Measurements from ENCODE around the gene KCNQ4. TPM values are rescaled to one million over a fixed set of nuclear protein-coding genes. Genes with fewer than 3 reads are reported as not detected.
A peak's percentile ranks its signal among the peaks of the same experiment; 100 is the strongest.

The KCNQ4 gene
- total RNA-seq, 4 donors from 2014 or later: 1.1 to 3.8 (median 1.5) TPM

DNA sequence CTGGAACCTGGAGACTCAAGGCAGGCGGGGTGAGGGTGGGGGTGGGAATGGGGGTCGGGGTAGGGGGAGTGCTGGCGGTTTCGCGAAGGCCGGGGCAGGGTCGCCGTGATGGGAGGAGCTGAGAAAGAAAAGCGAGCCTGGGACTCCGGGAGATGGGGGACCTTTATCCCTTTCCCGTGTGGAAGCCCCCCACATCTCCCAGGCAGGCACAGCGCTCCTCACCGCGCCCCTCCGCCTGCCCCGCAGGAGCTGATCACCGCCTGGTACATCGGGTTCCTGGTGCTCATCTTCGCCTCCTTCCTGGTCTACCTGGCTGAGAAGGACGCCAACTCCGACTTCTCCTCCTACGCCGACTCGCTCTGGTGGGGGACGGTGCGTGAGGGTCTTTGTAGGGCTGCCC lies 35.5 kb downstream of the KCNQ4 start:
- DNase-seq (ENCODE audit: low spot score in 2 of 2): no peak
- H3K4me1 ChIP-seq: peaks cover 11% of the 10 kb centered on the region
- no peak for TF ChIP-seq POLR2A (IDR thresholded peaks at IDR 0.05)
- TF ChIP-seq POLR2AphosphoS5 (IDR thresholded peaks at IDR 0.05): no peak
- TF ChIP-seq, protein P1, sequence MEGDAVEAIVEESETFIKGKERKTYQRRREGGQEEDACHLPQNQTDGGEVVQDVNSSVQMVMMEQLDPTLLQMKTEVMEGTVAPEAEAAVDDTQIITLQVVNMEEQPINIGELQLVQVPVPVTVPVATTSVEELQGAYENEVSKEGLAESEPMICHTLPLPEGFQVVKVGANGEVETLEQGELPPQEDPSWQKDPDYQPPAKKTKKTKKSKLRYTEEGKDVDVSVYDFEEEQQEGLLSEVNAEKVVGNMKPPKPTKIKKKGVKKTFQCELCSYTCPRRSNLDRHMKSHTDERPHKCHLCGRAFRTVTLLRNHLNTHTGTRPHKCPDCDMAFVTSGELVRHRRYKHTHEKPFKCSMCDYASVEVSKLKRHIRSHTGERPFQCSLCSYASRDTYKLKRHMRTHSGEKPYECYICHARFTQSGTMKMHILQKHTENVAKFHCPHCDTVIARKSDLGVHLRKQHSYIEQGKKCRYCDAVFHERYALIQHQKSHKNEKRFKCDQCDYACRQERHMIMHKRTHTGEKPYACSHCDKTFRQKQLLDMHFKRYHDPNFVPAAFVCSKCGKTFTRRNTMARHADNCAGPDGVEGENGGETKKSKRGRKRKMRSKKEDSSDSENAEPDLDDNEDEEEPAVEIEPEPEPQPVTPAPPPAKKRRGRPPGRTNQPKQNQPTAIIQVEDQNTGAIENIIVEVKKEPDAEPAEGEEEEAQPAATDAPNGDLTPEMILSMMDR (IDR thresholded peaks at IDR 0.05): no peak
- no peak for TF ChIP-seq EP300 (IDR thresholded peaks at IDR 0.05)
- H3K27me3 ChIP-seq: no peaks in the 10 kb centered on the region
- H3K27ac ChIP-seq: no peak overlapping the region
- 71% methylated on average over 21 of the region's 26 CpGs for WGBS
- H3K4me3 ChIP-seq: peak overlapping the region; percentile 36
- H3K9me3 ChIP-seq: no peaks in the 10 kb centered on the region
- H3K36me3 ChIP-seq: no peaks in the 10 kb centered on the region

DNA sequence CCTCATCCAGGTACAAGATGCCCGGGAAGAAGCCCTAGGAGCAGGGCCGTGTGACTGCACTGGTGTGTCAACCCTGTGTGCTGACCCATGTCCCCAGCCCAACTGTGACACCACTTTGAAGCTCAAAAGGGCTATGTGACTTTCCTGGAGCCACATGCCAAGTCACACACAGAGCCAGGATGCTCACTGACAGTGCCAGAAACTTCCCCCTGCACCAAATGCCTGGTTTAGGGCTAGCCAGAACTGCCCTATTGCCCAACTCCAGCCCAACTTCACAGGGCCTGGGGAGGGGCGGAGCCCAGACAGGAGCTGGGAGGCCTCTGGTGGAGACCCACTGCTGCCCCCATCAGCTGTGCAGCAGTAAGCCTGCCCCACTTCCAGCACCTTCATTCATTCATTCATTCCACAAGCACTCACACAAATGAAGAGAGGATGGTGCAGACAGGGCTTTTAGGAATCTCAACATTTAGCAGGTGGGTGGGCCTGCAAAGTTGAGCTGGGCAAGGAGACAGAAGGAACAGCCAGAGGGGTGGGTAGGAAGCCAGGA lies 36.7 kb downstream of the KCNQ4 start:
- TF ChIP-seq POLR2AphosphoS5 (IDR thresholded peaks at IDR 0.05) (no peak), POLR2A (IDR thresholded peaks at IDR 0.05) (no peak), EP300 (IDR thresholded peaks at IDR 0.05) (no peak)
- TF ChIP-seq, protein P1 (IDR thresholded peaks at IDR 0.05): no peak
- H3K9me3 ChIP-seq: no peaks in the 10 kb centered on the region
- H3K4me3 ChIP-seq: no peak overlapping the region
- no peaks in the 10 kb centered on the region for H3K36me3 ChIP-seq
- H3K27ac ChIP-seq: no peak overlapping the region
- H3K27me3 ChIP-seq: no peaks in the 10 kb centered on the region
- DNase-seq (ENCODE audit: low spot score in 2 of 2): no peak
- peaks cover 11% of the 10 kb centered on the region for H3K4me1 ChIP-seq
- 97% methylated on average over 3 of the region's 3 CpGs for WGBS

- TF ChIP-seq, protein P1 (IDR thresholded peaks at IDR 0.05): no peak
- TF ChIP-seq POLR2A (IDR thresholded peaks at IDR 0.05): no peak
- TF ChIP-seq POLR2AphosphoS5 (IDR thresholded peaks at IDR 0.05): no peak
- TF ChIP-seq EP300 (IDR thresholded peaks at IDR 0.05): no peak
- Histone ChIP-seq H3K27me3 (no peaks in the 10 kb centered on the region), H3K9me3 (no peaks in the 10 kb centered on the region), H3K36me3 (no peaks in the 10 kb centered on the region), H3K27ac (no peak overlapping the region), H3K4me1 (peaks cover 11% of the 10 kb centered on the region), H3K4me3 (no peak overlapping the region)
- DNase-seq (ENCODE audit: low spot score in 2 of 2): no peak
- WGBS: 70% methylated on average over 5 of the region's 6 CpGs
Measured at GRCh38 chr1:40820911-40821693, 37.5 kb downstream of the KCNQ4 start.

DNA sequence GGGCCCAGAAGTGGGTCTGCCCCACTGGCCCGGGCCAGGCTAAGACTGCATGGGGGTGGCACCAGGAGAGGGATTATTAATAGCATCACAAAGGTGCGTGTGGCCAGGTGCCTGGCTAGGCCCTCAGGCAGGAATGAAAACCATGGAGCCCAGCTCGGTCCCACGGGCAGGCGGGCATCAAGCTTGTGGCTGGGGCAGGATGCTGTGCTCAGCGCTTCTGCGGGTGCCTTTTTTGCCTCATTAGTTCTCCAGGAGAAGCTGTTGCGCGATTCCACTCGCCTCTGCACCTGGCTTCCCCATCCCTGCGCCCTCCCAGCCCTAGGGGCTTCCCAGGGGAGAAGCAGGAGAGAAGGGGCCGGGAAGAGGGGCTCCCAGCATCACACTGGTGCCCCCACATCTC lies 39.3 kb downstream of the KCNQ4 start:
- WGBS: 78% methylated on average over 12 of the region's 12 CpGs
- H3K9me3 ChIP-seq: no peaks in the 10 kb centered on the region

DNA sequence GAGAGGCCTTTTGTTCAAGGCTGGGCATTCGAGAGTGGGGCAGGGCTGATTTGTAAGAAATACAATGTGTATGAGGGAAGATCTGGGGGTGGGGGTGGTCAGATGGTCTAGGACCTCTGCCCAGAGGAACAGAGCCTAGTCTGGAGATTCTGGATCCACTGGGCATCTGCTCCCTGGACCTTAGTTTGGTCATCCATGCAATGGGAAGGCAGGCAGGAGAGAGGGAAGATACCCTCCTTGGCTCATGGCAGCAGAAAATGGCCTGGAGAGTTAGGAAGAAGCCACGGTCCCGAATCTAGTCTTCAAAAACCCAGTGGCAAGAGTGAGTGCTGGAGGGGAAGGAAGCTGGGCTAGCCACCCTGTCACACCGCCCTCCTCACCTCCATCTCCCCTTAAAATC lies 39.8 kb downstream of the KCNQ4 start:
- no peaks in the 10 kb centered on the region for H3K27me3 ChIP-seq
- peaks cover 5% of the 10 kb centered on the region for H3K4me1 ChIP-seq
- no peaks in the 10 kb centered on the region for H3K9me3 ChIP-seq
- H3K36me3 ChIP-seq: no peaks in the 10 kb centered on the region
- H3K27ac ChIP-seq: no peak overlapping the region
- no peak for TF ChIP-seq EP300 (IDR thresholded peaks at IDR 0.05)
- TF ChIP-seq POLR2AphosphoS5 (IDR thresholded peaks at IDR 0.05): no peak
- TF ChIP-seq, protein P1 (IDR thresholded peaks at IDR 0.05): no peak
- TF ChIP-seq POLR2A (IDR thresholded peaks at IDR 0.05): no peak
- no peak overlapping the region for H3K4me3 ChIP-seq
- DNase-seq (ENCODE audit: low spot score in 2 of 2): no peak
- 84% methylated on average over 4 of the region's 4 CpGs for WGBS

More for the DNA sequence above, 39.3 kb downstream of the KCNQ4 start:
- Histone ChIP-seq H3K4me3 (no peak overlapping the region), H3K27me3 (no peaks in the 10 kb centered on the region), H3K4me1 (peaks cover 10% of the 10 kb centered on the region), H3K36me3 (no peaks in the 10 kb centered on the region), H3K27ac (no peak overlapping the region)
- TF ChIP-seq, protein P1 (IDR thresholded peaks at IDR 0.05): no peak
- no peak for TF ChIP-seq EP300 (IDR thresholded peaks at IDR 0.05)
- no peak for TF ChIP-seq POLR2A (IDR thresholded peaks at IDR 0.05)
- no peak for TF ChIP-seq POLR2AphosphoS5 (IDR thresholded peaks at IDR 0.05)
- no peak for DNase-seq (ENCODE audit: low spot score in 2 of 2)
